AG09309 (cell line): ENCODE data around the gene SCN4A.
A peak's percentile ranks its signal among the peaks of the same experiment; 100 is the strongest.
"Not testable (repeated sequence)": the region's sequence is repeated elsewhere in the genome, so short reads cannot be mapped to it uniquely, and the experiment has no call there.

Experiments
- DNase-seq: peaks from one replicate; pipeline ENCODE4 v3.0.0-alpha.2; 2010; ENCODE audit warnings: low read depth
- H3K4me3 ChIP-seq: 2 replicates; pipeline ENCODE4 v1.5.1; 2011; ENCODE audit warnings: mild to moderate bottlenecking, low read depth, low read length, moderate library complexity; ENCODE audit not compliant: control insufficient read depth
- TF ChIP-seq, protein P1 (sequence below): IDR thresholded peaks from 2 replicates; pipeline ENCODE4 v1.5.1; 2011; ENCODE audit warnings: mild to moderate bottlenecking, low read depth, low read length, inconsistent platforms; ENCODE audit not compliant: insufficient read depth, control insufficient read depth; ENCODE audit errors: missing control alignments

Gene SCN4A

GRCh38 chr17:63907161-63907778 is 65.4 kb downstream of the SCN4A start:
- TF ChIP-seq, protein P1, sequence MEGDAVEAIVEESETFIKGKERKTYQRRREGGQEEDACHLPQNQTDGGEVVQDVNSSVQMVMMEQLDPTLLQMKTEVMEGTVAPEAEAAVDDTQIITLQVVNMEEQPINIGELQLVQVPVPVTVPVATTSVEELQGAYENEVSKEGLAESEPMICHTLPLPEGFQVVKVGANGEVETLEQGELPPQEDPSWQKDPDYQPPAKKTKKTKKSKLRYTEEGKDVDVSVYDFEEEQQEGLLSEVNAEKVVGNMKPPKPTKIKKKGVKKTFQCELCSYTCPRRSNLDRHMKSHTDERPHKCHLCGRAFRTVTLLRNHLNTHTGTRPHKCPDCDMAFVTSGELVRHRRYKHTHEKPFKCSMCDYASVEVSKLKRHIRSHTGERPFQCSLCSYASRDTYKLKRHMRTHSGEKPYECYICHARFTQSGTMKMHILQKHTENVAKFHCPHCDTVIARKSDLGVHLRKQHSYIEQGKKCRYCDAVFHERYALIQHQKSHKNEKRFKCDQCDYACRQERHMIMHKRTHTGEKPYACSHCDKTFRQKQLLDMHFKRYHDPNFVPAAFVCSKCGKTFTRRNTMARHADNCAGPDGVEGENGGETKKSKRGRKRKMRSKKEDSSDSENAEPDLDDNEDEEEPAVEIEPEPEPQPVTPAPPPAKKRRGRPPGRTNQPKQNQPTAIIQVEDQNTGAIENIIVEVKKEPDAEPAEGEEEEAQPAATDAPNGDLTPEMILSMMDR: peak; percentile 11
- not testable (repeated sequence) for H3K4me3 ChIP-seq, DNase-seq

DNA sequence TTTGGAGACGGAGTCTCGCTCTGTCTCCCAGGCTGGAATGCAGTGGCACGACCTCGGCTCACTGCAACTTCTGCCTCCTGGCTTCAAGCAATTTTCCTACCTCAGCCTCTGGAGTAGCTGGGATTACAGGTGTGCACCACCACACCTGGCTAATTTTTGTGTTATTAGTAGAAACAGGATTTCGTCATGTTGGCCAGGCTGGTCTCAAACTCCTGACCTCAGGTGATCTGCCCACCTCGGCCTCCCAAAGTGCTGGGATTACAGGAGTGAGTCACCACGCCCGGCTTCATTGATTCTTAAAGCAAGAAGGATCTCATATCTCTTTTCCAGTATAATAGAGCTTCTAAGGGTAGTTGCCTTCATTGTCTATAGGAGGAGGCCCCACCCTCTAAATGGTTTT is 67.9 kb downstream of the SCN4A start:
- not testable (repeated sequence) for DNase-seq, H3K4me3 ChIP-seq

- not testable (repeated sequence) for H3K4me3 ChIP-seq, DNase-seq
- TF ChIP-seq, protein P1: peak; percentile 24
These were observed 68.9 kb downstream of the SCN4A start for GRCh38 chr17:63903787-63904201.

GRCh38 chr17:63901971-63902370 is 70.7 kb downstream of the SCN4A start:
- DNase-seq: not testable (repeated sequence)

GRCh38 chr17:63898899-63899798 is 73.6 kb downstream of the SCN4A start:
- not testable (repeated sequence) for DNase-seq

More at GRCh38 chr17:63901971-63902370, 70.7 kb downstream of the SCN4A start:
- not testable (repeated sequence) for H3K4me3 ChIP-seq

DNA sequence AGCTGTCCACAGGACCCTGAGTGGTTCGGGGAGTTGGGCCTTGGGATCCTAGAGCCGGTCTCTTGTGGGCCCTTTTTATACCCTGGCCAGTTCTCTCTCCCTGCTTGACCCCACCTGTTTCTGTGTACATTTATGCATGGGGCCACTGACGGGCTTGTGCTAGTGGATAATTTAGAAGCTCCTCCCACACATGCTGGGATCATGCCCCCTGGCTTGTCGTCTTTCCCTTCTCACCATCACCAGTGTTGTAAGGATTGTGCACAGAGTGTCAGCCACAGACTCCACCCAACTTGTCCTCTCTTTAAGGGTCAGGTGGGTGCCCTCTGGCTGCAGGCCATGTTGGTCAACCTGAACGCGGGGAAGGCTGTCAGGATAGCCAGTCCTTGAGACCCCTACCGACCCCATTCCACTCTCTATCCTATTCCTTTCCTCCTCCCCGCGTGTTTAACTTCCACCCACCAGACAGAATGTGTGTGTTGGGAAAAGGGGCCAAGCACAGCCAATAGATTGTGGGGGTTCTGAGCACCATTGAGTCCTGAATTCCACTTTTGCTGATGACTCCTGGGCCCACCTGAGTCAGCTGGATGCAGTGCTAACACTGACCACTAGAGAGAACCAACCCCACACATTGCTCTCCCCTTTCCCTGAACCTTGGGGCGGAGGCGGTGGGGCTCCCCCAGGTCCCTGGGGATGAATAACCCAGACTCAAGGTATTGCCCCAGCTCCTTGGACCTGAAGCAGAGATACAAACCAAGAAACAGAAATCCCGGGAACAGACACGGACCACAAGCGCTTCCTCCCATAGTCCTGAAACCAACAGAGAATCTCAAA is 76.0 kb downstream of the SCN4A start, which contains the start of gene CSH1:
Gene CSH1 (minus strand): TSS at position 51 of the 831 bp plus-strand sequence. CDS start 63 bp downstream, outside the sequence.
- not testable (repeated sequence) for H3K4me3 ChIP-seq, DNase-seq

More at GRCh38 chr17:63898899-63899798, 73.6 kb downstream of the SCN4A start:
- TF ChIP-seq, protein P1: peak; percentile 3
- not testable (repeated sequence) for H3K4me3 ChIP-seq

GRCh38 chr17:63894821-63895220 is 77.9 kb downstream of the SCN4A start:
- H3K4me3 ChIP-seq, DNase-seq: not testable (repeated sequence)

GRCh38 chr17:63894021-63894420 is 78.7 kb downstream of the SCN4A start:
- DNase-seq, H3K4me3 ChIP-seq: not testable (repeated sequence)

DNA sequence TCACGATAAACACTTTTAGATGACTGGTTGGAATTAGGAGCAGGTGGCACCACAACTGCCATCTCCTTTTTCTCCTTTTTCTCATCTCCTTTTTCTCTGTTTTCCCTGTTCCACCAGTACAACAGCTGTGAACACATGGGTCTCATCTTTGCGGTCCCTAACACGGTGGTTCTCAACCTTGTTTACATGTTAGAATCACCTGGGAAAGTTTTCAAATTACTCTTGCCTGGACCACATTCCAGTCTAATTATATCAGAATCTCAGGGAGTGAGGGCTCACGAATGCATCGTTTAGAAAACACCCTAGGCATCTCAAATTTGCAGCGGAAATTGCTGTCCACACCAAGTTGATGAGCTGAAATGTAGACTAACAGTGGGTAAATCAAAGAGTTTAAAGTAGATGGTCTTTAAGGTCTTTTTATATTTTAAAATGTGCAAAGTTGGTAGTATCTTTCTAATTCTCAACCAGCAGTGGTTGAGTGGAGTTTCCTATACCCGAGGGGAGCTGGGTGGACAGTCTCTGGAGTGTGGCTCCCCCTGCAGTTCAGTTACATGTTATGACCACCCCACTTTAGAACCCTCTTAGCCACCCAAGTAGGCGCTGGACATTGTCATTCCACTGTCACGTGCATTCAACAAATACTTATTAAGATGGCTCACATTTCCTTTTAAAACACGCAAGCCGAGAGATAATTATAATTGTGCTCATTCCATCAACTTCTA is 80.2 kb downstream of the SCN4A start:
- DNase-seq, H3K4me3 ChIP-seq: not testable (repeated sequence)
- TF ChIP-seq, protein P1: peak; percentile 32
